ENCODE measurements around the gene MTMR1.

Gene MTMR1

DNA sequence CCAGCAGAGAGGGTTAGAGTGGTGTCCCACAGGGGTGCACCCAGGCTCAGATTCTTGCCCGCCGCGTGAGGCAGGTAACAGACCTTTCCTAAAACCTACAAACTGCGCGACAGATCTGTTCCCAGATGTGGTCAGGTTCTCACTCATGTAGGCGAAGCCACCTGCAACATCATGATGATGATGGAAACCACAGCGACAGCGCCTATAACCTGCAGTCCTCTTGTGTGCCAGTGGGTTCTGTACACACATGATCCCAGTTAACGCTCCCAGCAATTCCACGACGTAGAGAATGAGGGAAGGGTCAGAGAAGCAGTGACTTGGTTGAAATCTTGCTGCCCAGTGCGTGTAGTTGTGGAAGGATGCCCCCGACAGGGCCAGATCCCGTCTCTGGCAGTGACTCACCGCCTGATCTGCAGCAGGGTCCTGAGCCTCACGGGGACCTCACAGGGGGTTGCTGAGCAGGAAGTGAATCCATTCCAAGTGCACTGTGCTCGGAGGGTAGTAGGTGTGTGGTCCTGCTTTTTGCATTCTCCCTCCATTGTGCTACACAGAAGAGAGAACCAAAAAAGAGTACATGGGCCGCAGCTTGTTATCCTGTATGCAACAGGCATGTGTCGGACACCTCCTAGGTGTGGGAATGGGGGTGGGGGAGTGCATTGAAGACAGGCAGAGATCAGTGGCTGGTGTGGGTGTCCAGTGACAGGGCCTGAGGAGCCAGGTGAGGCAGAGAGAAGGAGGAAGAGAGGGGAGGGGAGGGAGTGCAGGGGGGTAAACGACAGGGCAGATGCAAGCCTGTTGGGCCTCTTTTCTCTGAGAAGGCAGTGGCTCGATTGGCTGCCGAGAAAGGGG, 66.6 kb downstream of the MTMR1 start:
- Mint-ChIP-seq H3K27me3 (ENCODE audit: low read depth, poor library complexity) (peaks cover 8% of the 10 kb centered on the region), H3K4me3 (no peak overlapping the region), H3K27ac (no peak overlapping the region), H3K36me3 (ENCODE audit: low read depth) (peaks cover 38% of the 10 kb centered on the region), H3K9me3 (peaks cover 67% of the 10 kb centered on the region), H3K4me1 (peaks cover 14% of the 10 kb centered on the region)
- no peak for DNase-seq
- TF ChIP-seq, protein P1, sequence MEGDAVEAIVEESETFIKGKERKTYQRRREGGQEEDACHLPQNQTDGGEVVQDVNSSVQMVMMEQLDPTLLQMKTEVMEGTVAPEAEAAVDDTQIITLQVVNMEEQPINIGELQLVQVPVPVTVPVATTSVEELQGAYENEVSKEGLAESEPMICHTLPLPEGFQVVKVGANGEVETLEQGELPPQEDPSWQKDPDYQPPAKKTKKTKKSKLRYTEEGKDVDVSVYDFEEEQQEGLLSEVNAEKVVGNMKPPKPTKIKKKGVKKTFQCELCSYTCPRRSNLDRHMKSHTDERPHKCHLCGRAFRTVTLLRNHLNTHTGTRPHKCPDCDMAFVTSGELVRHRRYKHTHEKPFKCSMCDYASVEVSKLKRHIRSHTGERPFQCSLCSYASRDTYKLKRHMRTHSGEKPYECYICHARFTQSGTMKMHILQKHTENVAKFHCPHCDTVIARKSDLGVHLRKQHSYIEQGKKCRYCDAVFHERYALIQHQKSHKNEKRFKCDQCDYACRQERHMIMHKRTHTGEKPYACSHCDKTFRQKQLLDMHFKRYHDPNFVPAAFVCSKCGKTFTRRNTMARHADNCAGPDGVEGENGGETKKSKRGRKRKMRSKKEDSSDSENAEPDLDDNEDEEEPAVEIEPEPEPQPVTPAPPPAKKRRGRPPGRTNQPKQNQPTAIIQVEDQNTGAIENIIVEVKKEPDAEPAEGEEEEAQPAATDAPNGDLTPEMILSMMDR (IDR thresholded peaks at IDR 0.05) = no peak

DNA sequence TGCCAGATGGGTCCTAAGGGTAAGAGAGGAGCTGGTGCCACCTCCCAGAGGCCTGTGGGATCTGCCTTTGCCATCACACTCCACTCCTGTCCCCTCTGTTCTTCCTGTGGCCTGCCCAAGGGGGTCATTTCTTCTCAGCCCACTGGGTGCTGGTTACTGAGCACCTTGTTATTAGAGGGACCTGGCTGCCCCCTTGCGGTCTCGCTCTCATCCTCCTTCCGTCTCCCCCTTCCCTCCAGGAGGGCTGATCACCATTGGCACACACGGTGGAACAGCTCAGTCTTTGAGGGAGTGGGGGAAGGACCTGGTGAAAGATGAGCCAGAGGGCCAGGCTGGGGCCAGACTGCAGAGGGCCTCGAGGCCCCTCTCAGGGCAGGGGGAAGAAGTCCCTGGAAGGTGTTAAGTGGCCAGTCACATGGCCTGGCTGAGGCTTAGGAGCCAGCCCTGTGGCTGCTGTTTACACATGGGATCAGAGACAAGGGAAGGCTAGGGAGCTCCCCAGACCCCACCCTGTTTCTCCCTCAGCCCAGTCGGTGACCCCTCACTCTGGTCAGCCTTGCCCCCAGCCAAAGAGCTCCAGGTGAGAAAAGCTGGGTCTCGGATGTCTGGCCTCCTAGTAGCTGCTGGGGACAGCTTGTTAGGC, 68.1 kb downstream of the MTMR1 start:
- TF ChIP-seq, protein P1 (IDR thresholded peaks at IDR 0.05) = no peak
- H3K27me3 Mint-ChIP-seq (ENCODE audit: low read depth, poor library complexity) = peaks cover 8% of the 10 kb centered on the region
- peaks cover 19% of the 10 kb centered on the region for H3K4me1 Mint-ChIP-seq
- peaks cover 60% of the 10 kb centered on the region for H3K9me3 Mint-ChIP-seq
- no peak overlapping the region for H3K4me3 Mint-ChIP-seq
- no peak for DNase-seq
- peaks cover 42% of the 10 kb centered on the region for H3K36me3 Mint-ChIP-seq (ENCODE audit: low read depth)
- H3K27ac Mint-ChIP-seq = no peak overlapping the region

DNA sequence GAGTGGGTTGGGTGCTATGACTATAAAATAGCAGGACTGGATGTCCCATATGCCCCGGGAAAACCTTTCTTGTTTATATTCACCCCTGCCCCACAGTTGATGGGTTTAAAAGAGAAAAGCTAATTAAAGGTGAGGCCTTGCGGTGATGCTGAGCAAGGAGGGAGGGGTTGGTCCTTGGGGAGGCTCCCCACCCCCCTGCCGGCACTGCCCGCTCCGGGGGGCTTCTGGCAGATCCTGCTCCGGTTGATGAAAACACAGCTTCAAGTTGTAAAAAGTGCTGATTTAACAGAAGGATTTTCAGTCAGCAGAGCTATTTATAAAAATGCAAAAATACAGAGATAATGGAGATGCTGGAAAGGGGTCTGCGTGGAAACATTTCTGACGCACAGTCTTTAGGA, 68.6 kb downstream of the MTMR1 start:
- H3K36me3 Mint-ChIP-seq (ENCODE audit: low read depth) = peaks cover 44% of the 10 kb centered on the region
- no peak overlapping the region for H3K27ac Mint-ChIP-seq
- H3K9me3 Mint-ChIP-seq = peaks cover 60% of the 10 kb centered on the region
- H3K27me3 Mint-ChIP-seq (ENCODE audit: low read depth, poor library complexity) = peaks cover 8% of the 10 kb centered on the region
- TF ChIP-seq, protein P1 (IDR thresholded peaks at IDR 0.05) = no peak
- no peak for DNase-seq
- no peak overlapping the region for H3K4me3 Mint-ChIP-seq
- H3K4me1 Mint-ChIP-seq = peaks cover 23% of the 10 kb centered on the region

DNA sequence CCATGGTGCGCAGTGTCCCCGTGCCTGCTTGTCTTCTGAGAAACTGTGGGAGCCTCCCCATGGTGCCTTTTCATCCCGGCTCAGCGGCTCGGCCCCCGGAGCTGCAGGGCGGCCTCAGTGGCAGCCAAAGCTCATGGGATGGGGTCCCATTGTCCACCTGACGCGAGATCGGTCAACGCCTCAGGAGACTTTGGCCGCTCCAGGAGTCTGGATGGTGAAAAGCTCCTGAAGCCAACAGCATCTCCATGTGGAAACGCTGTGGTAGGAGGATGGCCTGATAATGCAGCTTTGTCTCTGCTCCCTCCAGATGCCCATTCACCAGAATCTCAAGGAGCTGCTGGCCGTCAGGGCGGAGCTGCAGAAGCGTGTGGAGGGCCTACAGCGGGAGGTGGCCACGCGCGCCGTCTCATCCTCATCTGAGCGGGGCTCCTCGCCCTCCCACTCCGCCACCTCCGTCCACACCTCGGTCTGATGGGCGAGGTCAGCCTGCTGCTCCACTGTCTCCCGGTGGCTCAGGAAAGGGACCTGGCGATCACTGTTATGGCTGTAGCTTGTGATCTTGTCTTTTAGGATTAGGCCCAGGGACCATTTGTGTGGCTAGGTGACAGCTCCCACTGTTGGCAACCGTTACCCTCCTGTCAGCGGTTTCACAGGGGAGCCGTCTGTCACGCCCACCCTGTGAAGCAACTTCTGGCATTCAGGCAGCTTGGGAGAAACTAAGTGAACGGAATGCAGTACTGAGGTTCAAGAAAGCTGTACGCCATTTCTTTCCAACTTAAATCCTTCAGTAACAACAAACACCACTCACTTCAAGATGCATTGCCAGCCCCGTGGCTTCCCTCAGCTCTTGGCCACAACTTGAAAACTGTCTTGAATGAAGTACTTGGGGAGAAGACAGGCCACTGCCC, 69.3 kb downstream of the MTMR1 start:
- TF ChIP-seq, protein P1 (IDR thresholded peaks at IDR 0.05) = no peak
- DNase-seq = no peak
- H3K4me1 Mint-ChIP-seq = peaks cover 23% of the 10 kb centered on the region
- peak overlapping the region; percentile 64 for H3K27ac Mint-ChIP-seq
- H3K36me3 Mint-ChIP-seq (ENCODE audit: low read depth) = peaks cover 38% of the 10 kb centered on the region
- peaks cover 8% of the 10 kb centered on the region for H3K27me3 Mint-ChIP-seq (ENCODE audit: low read depth, poor library complexity)
- H3K9me3 Mint-ChIP-seq = peaks cover 53% of the 10 kb centered on the region
- no peak overlapping the region for H3K4me3 Mint-ChIP-seq

DNA sequence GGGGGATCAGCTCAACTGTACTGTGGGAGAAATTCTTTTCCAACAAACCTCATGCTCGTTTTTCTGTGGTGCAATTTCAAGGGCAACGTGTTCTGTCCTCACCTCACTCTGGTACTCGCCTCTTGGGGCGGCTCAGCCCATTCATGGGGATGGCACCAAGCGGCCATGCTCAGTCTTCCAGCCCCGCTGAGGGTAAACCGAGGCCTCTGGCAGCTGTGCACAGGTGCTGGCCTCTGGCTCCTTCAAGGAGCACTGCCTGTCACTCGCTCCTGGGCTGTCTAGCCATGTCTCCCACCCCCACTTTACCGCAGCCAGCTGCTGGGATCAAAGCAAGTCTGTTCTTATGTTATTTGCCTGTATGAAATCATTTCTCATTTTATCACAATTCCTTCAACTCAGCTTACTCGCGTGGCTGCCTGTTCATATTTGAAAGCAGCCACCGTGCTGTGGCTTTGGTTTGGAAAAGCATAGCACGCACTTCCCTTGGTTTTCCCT, 70.2 kb downstream of the MTMR1 start:
- no peak for DNase-seq
- Mint-ChIP-seq H3K9me3 (peaks cover 44% of the 10 kb centered on the region), H3K27me3 (ENCODE audit: low read depth, poor library complexity) (peaks cover 8% of the 10 kb centered on the region), H3K4me1 (peaks cover 23% of the 10 kb centered on the region), H3K36me3 (ENCODE audit: low read depth) (peaks cover 30% of the 10 kb centered on the region), H3K4me3 (no peak overlapping the region), H3K27ac (no peak overlapping the region)
- TF ChIP-seq, protein P1 (IDR thresholded peaks at IDR 0.05) = no peak

All from nephron progenitor cell (in vitro differentiated cells).